HG03469 (cell line): ENCODE data around the gene ATP8A2.

Source experiments
- ATAC-seq: cut with Tn5 transposase; IDR thresholded peaks from one replicate; pipeline ENCODE4 v1.9.1; 2021; ENCODE audit warnings: mild to moderate bottlenecking, moderate library complexity, moderate number of reproducible peaks; ENCODE audit not compliant: unreplicated experiment

Gene ATP8A2

GRCh38 chr13:25679936-25680335 is 308.2 kb downstream of the ATP8A2 start:
- no peak for ATAC-seq

GRCh38 chr13:25682276-25682675 is 310.5 kb downstream of the ATP8A2 start:
- ATAC-seq = no peak

GRCh38 chr13:25683056-25683455 is 311.3 kb downstream of the ATP8A2 start:
- no peak for ATAC-seq

GRCh38 chr13:25683662-25684370 is 312.0 kb downstream of the ATP8A2 start:
- no peak for ATAC-seq

GRCh38 chr13:25684491-25684890 is 312.7 kb downstream of the ATP8A2 start:
- ATAC-seq = no peak

- no peak for ATAC-seq
Measured at GRCh38 chr13:25686831-25687470, 315.2 kb downstream of the ATP8A2 start.

GRCh38 chr13:25687471-25688225 is 315.9 kb downstream of the ATP8A2 start:
- no peak for ATAC-seq

GRCh38 chr13:25688536-25688935 is 316.8 kb downstream of the ATP8A2 start:
- no peak for ATAC-seq

GRCh38 chr13:25689539-25689938 is 317.8 kb downstream of the ATP8A2 start:
- ATAC-seq = no peak

GRCh38 chr13:25690582-25690981 is 318.8 kb downstream of the ATP8A2 start:
- no peak for ATAC-seq

- ATAC-seq = no peak
Measured at GRCh38 chr13:25691654-25692053, 319.9 kb downstream of the ATP8A2 start.

GRCh38 chr13:25692099-25692498 is 320.3 kb downstream of the ATP8A2 start:
- ATAC-seq = no peak

GRCh38 chr13:25699056-25699455 is 327.3 kb downstream of the ATP8A2 start:
- ATAC-seq = no peak

GRCh38 chr13:25699600-25699999 is 327.8 kb downstream of the ATP8A2 start:
- no peak for ATAC-seq

- no peak for ATAC-seq
Measured at GRCh38 chr13:25701304-25701703, 329.5 kb downstream of the ATP8A2 start.

GRCh38 chr13:25702386-25702785 is 330.6 kb downstream of the ATP8A2 start:
- ATAC-seq = no peak

- ATAC-seq = no peak
Measured at GRCh38 chr13:25707726-25708125, 336.0 kb downstream of the ATP8A2 start.

GRCh38 chr13:25708268-25708667 is 336.5 kb downstream of the ATP8A2 start:
- ATAC-seq = no peak

- ATAC-seq = no peak
Measured at GRCh38 chr13:25709088-25709487, 337.3 kb downstream of the ATP8A2 start.

GRCh38 chr13:25715760-25716159 is 344.0 kb downstream of the ATP8A2 start:
- ATAC-seq = no peak

GRCh38 chr13:25717666-25718197 is 346.0 kb downstream of the ATP8A2 start:
- ATAC-seq = no peak

- ATAC-seq = no peak
Measured at GRCh38 chr13:25719666-25720065, 347.9 kb downstream of the ATP8A2 start.
